ENCODE results near the gene SPTBN4. TPM values are rescaled to one million over a fixed set of nuclear protein-coding genes. Genes with fewer than 3 reads are reported as not detected.

SPTBN4 gene
- total RNA-seq, 1 experiment from 2014 or later = 1.9 TPM

- Histone ChIP-seq H3K4me2 (ENCODE audit: low read length) (no peak overlapping the region), H3K4me1 (ENCODE audit: insufficient read depth, low read length) (peaks cover 13% of the 10 kb centered on the region; the same call in 1 of the 2 replicates), H3K9ac (ENCODE audit: low read length) (no peak overlapping the region), H3K36me3 (ENCODE audit: low read depth, low read length) (peaks cover 12% of the 10 kb centered on the region; the same call in 1 of the 2 replicates), H2AFZ (ENCODE audit: low read length) (no peak overlapping the region), H4K20me1 (ENCODE audit: low read length) (peaks cover 9% of the 10 kb centered on the region; the same call in 1 of the 2 replicates), H3K9me3 (ENCODE audit: low read length) (no peaks in the 10 kb centered on the region), H3K79me2 (ENCODE audit: low read length) (peaks cover 23% of the 10 kb centered on the region), H3F3A (ENCODE audit: low read length, unreplicated experiment) (no peaks in the 10 kb centered on the region), H3K27me3 (ENCODE audit: low read length) (no peaks in the 10 kb centered on the region), H3K4me3 (ENCODE audit: low read length) (no peak overlapping the region), H3K27ac (ENCODE audit: low read length) (no peak overlapping the region), H3K9me2 (replicated peaks; ENCODE audit: low read length) (no peaks in the 10 kb centered on the region)
- intact Hi-C loops (cut with micrococcal nuclease) = no loop called here
- TF ChIP-seq EZH2 (IDR thresholded peaks at IDR 0.05; ENCODE audit: low read length, unreplicated experiment) (no peak), EZH2phosphoT487 (IDR thresholded peaks at IDR 0.05; ENCODE audit: borderline replicate concordance, low read length) (no peak)
- TF ChIP-seq, protein P1, sequence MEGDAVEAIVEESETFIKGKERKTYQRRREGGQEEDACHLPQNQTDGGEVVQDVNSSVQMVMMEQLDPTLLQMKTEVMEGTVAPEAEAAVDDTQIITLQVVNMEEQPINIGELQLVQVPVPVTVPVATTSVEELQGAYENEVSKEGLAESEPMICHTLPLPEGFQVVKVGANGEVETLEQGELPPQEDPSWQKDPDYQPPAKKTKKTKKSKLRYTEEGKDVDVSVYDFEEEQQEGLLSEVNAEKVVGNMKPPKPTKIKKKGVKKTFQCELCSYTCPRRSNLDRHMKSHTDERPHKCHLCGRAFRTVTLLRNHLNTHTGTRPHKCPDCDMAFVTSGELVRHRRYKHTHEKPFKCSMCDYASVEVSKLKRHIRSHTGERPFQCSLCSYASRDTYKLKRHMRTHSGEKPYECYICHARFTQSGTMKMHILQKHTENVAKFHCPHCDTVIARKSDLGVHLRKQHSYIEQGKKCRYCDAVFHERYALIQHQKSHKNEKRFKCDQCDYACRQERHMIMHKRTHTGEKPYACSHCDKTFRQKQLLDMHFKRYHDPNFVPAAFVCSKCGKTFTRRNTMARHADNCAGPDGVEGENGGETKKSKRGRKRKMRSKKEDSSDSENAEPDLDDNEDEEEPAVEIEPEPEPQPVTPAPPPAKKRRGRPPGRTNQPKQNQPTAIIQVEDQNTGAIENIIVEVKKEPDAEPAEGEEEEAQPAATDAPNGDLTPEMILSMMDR (conservative IDR thresholded peaks at IDR 0.05; ENCODE audit: low read depth, low read length) = no peak
- BruUV-seq (replicated peaks) = no TSS peak
- ChIA-PET POLR2A (ENCODE audit: unreplicated experiment) (no interaction called here), CTCF (no interaction called here)
- no peak for ATAC-seq
- no peak for DNase-seq
These were observed 28.5 kb upstream of the SPTBN4 start for GRCh38 chr19:40438284-40438683.

DNA sequence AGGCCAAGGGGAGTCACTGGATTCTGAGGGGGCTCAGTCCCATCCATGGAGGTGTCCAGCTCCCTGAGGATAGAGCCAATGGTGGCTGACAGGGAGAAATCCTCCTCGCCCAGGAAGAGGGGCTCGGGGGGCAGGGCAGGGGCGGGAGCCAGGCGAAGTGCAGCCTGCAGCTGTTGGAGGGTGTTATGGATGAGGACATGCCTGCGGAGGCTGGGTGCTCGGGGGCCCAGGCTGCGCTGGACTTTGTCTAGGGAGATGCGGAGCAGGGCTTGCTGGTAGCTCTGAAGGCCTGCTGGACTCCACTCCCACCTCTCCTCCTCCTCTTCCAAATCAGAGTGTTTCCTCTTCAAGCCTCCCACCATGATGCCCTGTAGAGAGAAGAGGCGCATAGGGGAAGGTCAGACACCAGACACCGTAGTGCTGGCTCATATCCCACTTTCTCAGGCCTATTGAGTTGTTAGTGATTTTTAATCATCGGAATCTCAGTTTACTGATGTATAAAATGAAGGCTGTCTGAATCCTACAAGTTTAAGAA lies 25.0 kb upstream of the SPTBN4 start:
- H3K36me3 ChIP-seq (ENCODE audit: low read depth, low read length) = peaks cover 12% of the 10 kb centered on the region; the same call in 1 of the 2 replicates
- no peak overlapping the region for H3K9ac ChIP-seq (ENCODE audit: low read length)
- no peak overlapping the region for H3K4me3 ChIP-seq (ENCODE audit: low read length)
- H3F3A ChIP-seq (ENCODE audit: low read length, unreplicated experiment) = no peaks in the 10 kb centered on the region
- peaks cover 12% of the 10 kb centered on the region; the same call in 1 of the 2 replicates for H3K4me1 ChIP-seq (ENCODE audit: insufficient read depth, low read length)
- H3K9me3 ChIP-seq (ENCODE audit: low read length) = no peaks in the 10 kb centered on the region
- no peaks in the 10 kb centered on the region for H3K27me3 ChIP-seq (ENCODE audit: low read length)
- POLR2A ChIA-PET (ENCODE audit: unreplicated experiment) = no interaction called here
- peaks cover 31% of the 10 kb centered on the region for H3K79me2 ChIP-seq (ENCODE audit: low read length)
- CTCF ChIA-PET = no interaction called here
- no peaks in the 10 kb centered on the region for H3K9me2 ChIP-seq (replicated peaks; ENCODE audit: low read length)
- peak overlapping the region; percentile 97; the same call in 1 of the 2 replicates for H3K4me2 ChIP-seq (ENCODE audit: low read length)
- peaks cover 9% of the 10 kb centered on the region; the same call in 1 of the 2 replicates for H4K20me1 ChIP-seq (ENCODE audit: low read length)
- intact Hi-C loops (cut with micrococcal nuclease) = loop anchor here (2.0 kb wide), 1 partner anchor 21 kb away; no protein-coding TSS in a partner anchor
- no peak for DNase-seq
- no peak overlapping the region for H2AFZ ChIP-seq (ENCODE audit: low read length)
- H3K27ac ChIP-seq (ENCODE audit: low read length) = no peak overlapping the region
- TF ChIP-seq EZH2 (IDR thresholded peaks at IDR 0.05; ENCODE audit: low read length, unreplicated experiment) = no peak
- no peak for TF ChIP-seq EZH2phosphoT487 (IDR thresholded peaks at IDR 0.05; ENCODE audit: borderline replicate concordance, low read length)
- TF ChIP-seq, protein P1 (conservative IDR thresholded peaks at IDR 0.05; ENCODE audit: low read depth, low read length) = no peak
- no TSS peak for BruUV-seq (replicated peaks)
- no peak for ATAC-seq
